Calu3 (cell line): ENCODE data around the gene MFSD1. TPM values are rescaled to one million over a fixed set of nuclear protein-coding genes. Genes with fewer than 3 reads are reported as not detected.
"Not testable (repeated sequence)": the region's sequence is repeated elsewhere in the genome, so short reads cannot be mapped to it uniquely, and the experiment has no call there.

Experiments used
- BruUV-seq: library from RNA; stranded (reverse); fragments of 400-500 nt; replicated peaks from 2 replicates; lab custom pipeline; 2021; lab: Mats Ljungman, UMichigan
- CTCF ChIA-PET: fragments of 300-600 bp; sonication (Branson Sonifier 250); formaldehyde crosslinking; loops from one replicate; lab custom pipeline; 2022; ENCODE audit warnings: antibody characterized with exemption; lab: Charles Lee
- DNase-seq: peaks from one replicate; pipeline ENCODE4 v3.0.0; 2022
- H3K27ac Mint-ChIP-seq: one replicate; pipeline ENCODE4 v1.8.0; 2022; ENCODE audit warnings: mixed read lengths; ENCODE audit not compliant: unreplicated experiment
- H3K27me3 Mint-ChIP-seq: one replicate; pipeline ENCODE4 v1.8.0; 2022; ENCODE audit warnings: mixed read lengths; ENCODE audit not compliant: unreplicated experiment
- H3K36me3 Mint-ChIP-seq: one replicate; pipeline ENCODE4 v1.8.0; 2022; ENCODE audit warnings: mild to moderate bottlenecking, moderate library complexity, mixed read lengths; ENCODE audit not compliant: insufficient read depth, unreplicated experiment
- H3K4me1 Mint-ChIP-seq: one replicate; pipeline ENCODE4 v1.8.0; 2022; ENCODE audit warnings: mild to moderate bottlenecking, low read depth, mixed read lengths; ENCODE audit not compliant: unreplicated experiment
- H3K4me3 Mint-ChIP-seq: one replicate; pipeline ENCODE4 v1.8.0; 2022; ENCODE audit warnings: mild to moderate bottlenecking, low read depth, moderate library complexity, mixed read lengths; ENCODE audit not compliant: unreplicated experiment
- H3K9me3 Mint-ChIP-seq: one replicate; pipeline ENCODE4 v1.8.0; 2022; ENCODE audit warnings: low read depth, mixed read lengths; ENCODE audit not compliant: unreplicated experiment
- CTCF ChIP-seq: fragments of 200-600 bp; IDR thresholded peaks from one replicate; pipeline ENCODE4 v1.8.0; 2022; ENCODE audit warnings: antibody characterized with exemption; ENCODE audit not compliant: unreplicated experiment
- intact Hi-C: fragments of 100-400 bp; cut with micrococcal nuclease; formaldehyde crosslinking; loops from one replicate; pipeline ENCODE4 v1.10.0; 2022; ENCODE audit not compliant: unreplicated experiment
- total RNA-seq: library from RNA; stranded (reverse); gene quantifications from 2 replicates; pipeline ENCODE4 v1.2.3, GENCODE V29; 2022

The MFSD1 gene
- total RNA-seq, 1 experiment from 2014 or later = 95.8 TPM

- intact Hi-C loops = loop anchor here (1.0 kb wide), 3 partner anchors 15 to 117 kb away; partner anchors contain the start of gene LXN
- no TSS peak for BruUV-seq
- Mint-ChIP-seq H3K4me3 (no peak overlapping the region), H3K4me1 (peaks cover 53% of the 10 kb centered on the region), H3K27me3 (no peaks in the 10 kb centered on the region), H3K9me3 (peaks cover 11% of the 10 kb centered on the region), H3K27ac (peak overlapping the region; percentile 46), H3K36me3 (peaks cover 34% of the 10 kb centered on the region)
- peak; percentile 36 for TF ChIP-seq CTCF
- DNase-seq = peak; percentile 45
- CTCF ChIA-PET = interaction anchor here (0.6 to 2.3 kb wide), 17 partner anchors 11 to 1450 kb away, joined by 3 to 98 read pairs (median 6); partner anchors contain the start of genes LXN and RARRES1
Measured at GRCh38 chr3:158789592-158789991, 12.3 kb upstream of the MFSD1 start.

- Mint-ChIP-seq H3K4me1 (peaks cover 62% of the 10 kb centered on the region), H3K27me3 (no peaks in the 10 kb centered on the region), H3K27ac (peak overlapping the region; percentile 66), H3K4me3 (peak overlapping the region; percentile 22), H3K36me3 (peaks cover 30% of the 10 kb centered on the region), H3K9me3 (peaks cover 7% of the 10 kb centered on the region)
- CTCF ChIA-PET = interaction anchor here (0.7 to 1.6 kb wide), 12 partner anchors 11 to 469 kb away, joined by 3 to 57 read pairs (median 4); partner anchors contain the start of gene MFSD1
- BruUV-seq = TSS peak; percentile 1
- DNase-seq = peak; percentile 60
- TF ChIP-seq CTCF = peak; percentile 94
- intact Hi-C loops = loop anchor here (1.0 kb wide), 2 partner anchors 132 to 252 kb away; no protein-coding TSS in a partner anchor
Measured at GRCh38 chr3:158790901-158791589, 10.8 kb upstream of the MFSD1 start.

- CTCF ChIA-PET = interaction anchor here (0.7 to 1.6 kb wide), 12 partner anchors 10 to 469 kb away, joined by 3 to 57 read pairs (median 4); partner anchors contain the start of gene MFSD1
- not testable (repeated sequence) for DNase-seq, H3K9me3 Mint-ChIP-seq, BruUV-seq, H3K27me3 Mint-ChIP-seq
- H3K36me3 Mint-ChIP-seq = peaks cover 28% of the 10 kb centered on the region
- peak overlapping the region; percentile 66 for H3K27ac Mint-ChIP-seq
- H3K4me1 Mint-ChIP-seq = peaks cover 65% of the 10 kb centered on the region
- TF ChIP-seq CTCF = peak; percentile 17
- intact Hi-C loops = loop anchor here (1.0 kb wide), 2 partner anchors 132 to 252 kb away; no protein-coding TSS in a partner anchor
- peak overlapping the region; percentile 22 for H3K4me3 Mint-ChIP-seq
Measured at GRCh38 chr3:158791590-158791920, 10.3 kb upstream of the MFSD1 start.

DNA sequence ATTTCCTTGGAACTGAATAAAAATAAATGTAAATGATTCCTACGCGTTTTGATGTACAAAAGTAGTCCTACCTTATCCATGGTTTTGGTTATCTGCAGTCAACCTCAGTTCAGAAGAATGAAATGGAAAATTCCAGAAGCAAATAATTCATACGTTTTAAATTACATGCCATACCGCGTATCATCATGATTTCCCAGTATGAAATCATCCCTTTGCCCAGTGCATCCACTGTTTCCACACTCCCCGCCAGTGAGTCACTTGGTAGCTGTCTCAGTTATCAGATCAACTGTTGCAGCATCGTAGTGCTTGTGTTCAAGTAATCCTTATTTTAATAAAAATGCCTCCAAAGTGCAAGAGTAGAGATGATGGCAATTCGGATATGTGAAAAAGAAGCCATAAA is 9.1 kb upstream of the MFSD1 start:
- Mint-ChIP-seq H3K36me3 (peaks cover 24% of the 10 kb centered on the region), H3K4me3 (no peak overlapping the region), H3K9me3 (peaks cover 3% of the 10 kb centered on the region), H3K27ac (peak overlapping the region; percentile 36), H3K27me3 (no peaks in the 10 kb centered on the region), H3K4me1 (peaks cover 62% of the 10 kb centered on the region)
- intact Hi-C loops = no loop called here
- CTCF ChIA-PET = no interaction called here
- no TSS peak for BruUV-seq
- TF ChIP-seq CTCF = no peak
- no peak for DNase-seq
